Spleen (tissue), 11 donors: ENCODE measurements around the gene CLMP. TPM values are rescaled to one million over a fixed set of nuclear protein-coding genes. Genes with fewer than 3 reads are reported as not detected.
A peak's percentile ranks its signal among the peaks of the same experiment; 100 is the strongest.

Experiments
- DNase-seq: peaks from one replicate; pipeline ENCODE4 v3.0.0-alpha.2; 2020
- H3K27ac ChIP-seq, 8 donors: fragments of 200-600 bp; sonication (generic) in 7 of 8; 1 replicate in 4 of 8; 2 replicates in 4 of 8; pipeline versions ENCODE4 v1.5.0 to v1.8.0; 2016 to 2021; ENCODE audit warnings: inconsistent platforms in 4 of 8, mild to moderate bottlenecking in 4 of 8, moderate library complexity in 1 of 8
- H3K27me3 ChIP-seq, 7 donors: fragments of 200-600 bp; sonication (generic) in 6 of 7; replicated peaks in 1 of 7; 1 replicate in 4 of 7; 2 replicates in 3 of 7; pipeline versions ENCODE4 v1.5.0 to v1.8.0; 2016 to 2021; ENCODE audit warnings: inconsistent platforms in 3 of 7, mild to moderate bottlenecking in 1 of 7
- H3K36me3 ChIP-seq, 6 donors: fragments of 200-600 bp; sonication (generic) in 5 of 6; 1 replicate in 4 of 6; 2 replicates in 2 of 6; pipeline versions ENCODE4 v1.5.0 to v1.8.0; 2016 to 2021; ENCODE audit warnings: inconsistent platforms in 2 of 6
- H3K4me1 ChIP-seq, 6 donors: fragments of 200-600 bp; sonication (generic) in 5 of 6; 1 replicate in 3 of 6; 2 replicates in 3 of 6; pipeline versions ENCODE4 v1.5.0 to v1.8.0; 2016 to 2021; ENCODE audit warnings: inconsistent platforms in 3 of 6
- H3K4me3 ChIP-seq, 8 donors: fragments of 200-600 bp; sonication (generic) in 7 of 8; 1 replicate in 4 of 8; 2 replicates in 4 of 8; pipeline versions ENCODE4 v1.5.0 to v1.8.0; 2016 to 2021; ENCODE audit warnings: inconsistent platforms in 4 of 8, mild to moderate bottlenecking in 4 of 8, moderate library complexity in 2 of 8
- H3K9me3 ChIP-seq, 8 donors: fragments of 200-600 bp; sonication (generic) in 7 of 8; 1 replicate in 4 of 8; 2 replicates in 4 of 8; pipeline versions ENCODE4 v1.5.0 to v1.8.0; 2016 to 2021; ENCODE audit warnings: inconsistent platforms in 4 of 8
- CTCF ChIP-seq, 11 experiments: fragments of 200-600 bp in 7 of 11; fragments of 450-650 bp in 4 of 11; sonication (generic) in 4 of 11; IDR thresholded peaks in 8 of 11; conservative IDR thresholded peaks in 3 of 11; 1 replicate in 7 of 11; 2 replicates in 4 of 11; pipeline versions ENCODE4 v1.4.0 to v1.8.0; 2016 to 2021; ENCODE audit warnings: antibody characterized with exemption in 11 of 11, inconsistent platforms in 4 of 11, mild to moderate bottlenecking in 1 of 11
- POLR2A ChIP-seq, 3 donors: fragments of 450-650 bp; IDR thresholded peaks; one replicate each; pipeline ENCODE4 v1.5.1; 2017; ENCODE audit warnings: antibody characterized with exemption in 3 of 3, mild to moderate bottlenecking in 1 of 3
- POLR2AphosphoS5 ChIP-seq, 3 donors: sonication (generic); formaldehyde crosslinking; IDR thresholded peaks; one replicate each; pipeline ENCODE4 v1.5.1; 2017; ENCODE audit warnings: antibody characterized with exemption in 3 of 3
- WGBS, 5 donors: extraction: QIAGEN DNeasy Blood & Tissue Kit in 3 of 5; methylation state at CpG; one replicate each; pipeline versions ENCODE4 v1.1.5 to v1.1.7; 2013 to 2018; 5-methylcytosine and 5-hydroxymethylcytosine counted together
- intact Hi-C: fragments of 100-400 bp; cut with DNase I; formaldehyde crosslinking; loops from one replicate; pipeline ENCODE4 v1.15.0; 2023; ENCODE audit warnings: low total_unique reads
- polyA plus RNA-seq, 3 donors: library from polyadenylated mRNA; stranded (reverse); fragments of 200-250 nt; gene quantifications; one replicate each; pipeline ENCODE4 v1.2.1, GENCODE V29; 2013
- total RNA-seq, 7 donors: library from RNA; depleted of rRNA in 3 of 7; stranded (reverse); fragments of >200 nt in 3 of 7; fragmentation: NEBNext Ultra II Directional in 4 of 7; extraction: Animal tissue kit (Norgen Biotek cat#: 25700) in 4 of 7; gene quantifications; one replicate each; pipeline versions ENCODE4 v1.1.0 to v1.2.1, GENCODE V29; 2016 to 2021
- donor health status: healthy with polysubstance abuse.
- donor health status: DM: no; HTN: no; CAD: no; lungs with moderate emphysema.
- donor health status: DM: no; HTN: no; CAD: no.
- donor health status: Bipolar disorder and iron deficiency.
- donor health status: healthy.
- donor health status: DM: no; HTN: no; CAD: no.
- donor health status: DM: yes; HTN: yes; CAD: no.

The CLMP gene
- total and polyA plus RNA-seq, 10 donors, result 3.1 to 36.5 (median 13.1) TPM

- TF ChIP-seq POLR2A (IDR thresholded peaks at IDR 0.05), result no peak
- Histone ChIP-seq H3K4me3 (no peak overlapping the region), H3K4me1 (peaks cover 38 to 48% (median 45%) of the 10 kb centered on the region in 6 donors), H3K27ac (peak overlapping the region in 2 of 8 donors; percentile 32 to 40), H3K36me3 (peaks cover 0 to 64% (median 49%) of the 10 kb centered on the region in 6 donors), H3K27me3 (no peaks in the 10 kb centered on the region), H3K9me3 (no peaks in the 10 kb centered on the region)
- intact Hi-C loops, result loop anchor here (10.0 kb wide), 1 partner anchor 188 kb away; no protein-coding TSS in a partner anchor
- 83 to 97% (median 86%) methylated on average over 5 of the region's 5 CpGs for WGBS, 5 donors
- no peak for DNase-seq
Measured at GRCh38 chr11:123052901-123053721, 141.9 kb downstream of the CLMP start.

GRCh38 chr11:123051634-123052033 is 143.4 kb downstream of the CLMP start:
- peaks cover 23 to 34% (median 30%) of the 10 kb centered on the region in 6 donors for H3K4me1 ChIP-seq
- TF ChIP-seq CTCF (IDR thresholded peaks at IDR 0.05 in 8 of 11, conservative IDR thresholded peaks at IDR 0.05 in 3 of 11), result no peak
- peak in 1 of 3 donors; percentile 34 for TF ChIP-seq POLR2AphosphoS5 (IDR thresholded peaks at IDR 0.05)
- WGBS, 5 donors, result 95 to 98% (median 97%) methylated on average over 4 of the region's 4 CpGs
- no peak for DNase-seq
- H3K36me3 ChIP-seq, result peaks cover 0 to 49% (median 34%) of the 10 kb centered on the region in 6 donors
- no peaks in the 10 kb centered on the region for H3K9me3 ChIP-seq
- intact Hi-C loops, result loop anchor here (10.0 kb wide), 1 partner anchor 187 kb away; no protein-coding TSS in a partner anchor
- H3K27me3 ChIP-seq, result no peaks in the 10 kb centered on the region
- H3K4me3 ChIP-seq, result no peak overlapping the region
- H3K27ac ChIP-seq, result no peak overlapping the region

- intact Hi-C loops, result loop anchor here (10.0 kb wide), 1 partner anchor 186 kb away; no protein-coding TSS in a partner anchor
- H3K4me3 ChIP-seq, result no peak overlapping the region
- peaks cover 0 to 44% (median 29%) of the 10 kb centered on the region in 6 donors for H3K36me3 ChIP-seq
- H3K27ac ChIP-seq, result no peak overlapping the region
- peaks cover 20 to 29% (median 25%) of the 10 kb centered on the region in 6 donors for H3K4me1 ChIP-seq
- DNase-seq, result no peak
- H3K9me3 ChIP-seq, result no peaks in the 10 kb centered on the region
- TF ChIP-seq CTCF (IDR thresholded peaks at IDR 0.05 in 8 of 11, conservative IDR thresholded peaks at IDR 0.05 in 3 of 11) (no peak), POLR2AphosphoS5 (IDR thresholded peaks at IDR 0.05) (no peak), POLR2A (IDR thresholded peaks at IDR 0.05) (no peak)
- H3K27me3 ChIP-seq, result no peaks in the 10 kb centered on the region
- WGBS, 5 donors, result 95 to 100% (median 96%) methylated on average over 9 of the region's 9 CpGs
Measured at GRCh38 chr11:123051146-123051545, 143.9 kb downstream of the CLMP start.

- intact Hi-C loops, result no loop called here
- whole genome bisulfite sequencing, 5 donors, result 87 to 98% (median 96%) methylated on average over 3 of the region's 3 CpGs
- Histone ChIP-seq H3K27me3 (no peaks in the 10 kb centered on the region), H3K4me1 (no peaks in the 10 kb centered on the region), H3K27ac (peak overlapping the region in 3 of 8 donors; percentile 51 to 72 (median 58)), H3K36me3 (peaks cover 0 to 16% (median 3%) of the 10 kb centered on the region in 6 donors), H3K4me3 (no peak overlapping the region), H3K9me3 (no peaks in the 10 kb centered on the region)
- TF ChIP-seq POLR2A (IDR thresholded peaks at IDR 0.05) (no peak), POLR2AphosphoS5 (IDR thresholded peaks at IDR 0.05) (no peak), CTCF (IDR thresholded peaks at IDR 0.05 in 8 of 11, conservative IDR thresholded peaks at IDR 0.05 in 3 of 11) (no peak)
- DNase-seq, result no peak
Measured at GRCh38 chr11:123047947-123048293, 147.1 kb downstream of the CLMP start.
